Measurements from ENCODE around the gene FKBP5. TPM values are rescaled to one million over a fixed set of nuclear protein-coding genes. Genes with fewer than 3 reads are reported as not detected.

The FKBP5 gene
- total RNA-seq, 1 donor from 2014 or later: 9.7 TPM

DNA sequence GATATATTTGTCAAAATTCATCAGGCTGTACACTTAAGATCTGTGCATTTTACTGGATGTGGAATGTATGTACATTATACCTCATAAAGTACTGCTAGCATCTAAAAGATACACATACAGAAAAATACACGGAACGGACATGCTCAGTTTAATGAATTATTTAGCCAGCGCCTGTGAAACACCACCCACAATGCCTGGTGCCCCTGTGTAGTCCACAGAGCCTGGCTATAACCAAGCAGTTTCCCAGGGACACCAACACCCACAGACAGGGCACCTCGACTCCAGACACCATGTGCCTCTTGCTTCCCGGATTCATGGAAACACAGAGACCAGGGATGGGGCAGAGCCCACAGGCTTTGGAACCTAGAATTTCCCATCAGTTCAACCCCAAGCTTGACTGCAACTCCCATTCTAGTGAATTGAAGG lies 30.7 kb upstream of the FKBP5 start:
- no peaks in the 10 kb centered on the region for H3K36me3 ChIP-seq (ENCODE audit: control insufficient read depth, insufficient read depth, low read length)
- TF ChIP-seq, protein P1, sequence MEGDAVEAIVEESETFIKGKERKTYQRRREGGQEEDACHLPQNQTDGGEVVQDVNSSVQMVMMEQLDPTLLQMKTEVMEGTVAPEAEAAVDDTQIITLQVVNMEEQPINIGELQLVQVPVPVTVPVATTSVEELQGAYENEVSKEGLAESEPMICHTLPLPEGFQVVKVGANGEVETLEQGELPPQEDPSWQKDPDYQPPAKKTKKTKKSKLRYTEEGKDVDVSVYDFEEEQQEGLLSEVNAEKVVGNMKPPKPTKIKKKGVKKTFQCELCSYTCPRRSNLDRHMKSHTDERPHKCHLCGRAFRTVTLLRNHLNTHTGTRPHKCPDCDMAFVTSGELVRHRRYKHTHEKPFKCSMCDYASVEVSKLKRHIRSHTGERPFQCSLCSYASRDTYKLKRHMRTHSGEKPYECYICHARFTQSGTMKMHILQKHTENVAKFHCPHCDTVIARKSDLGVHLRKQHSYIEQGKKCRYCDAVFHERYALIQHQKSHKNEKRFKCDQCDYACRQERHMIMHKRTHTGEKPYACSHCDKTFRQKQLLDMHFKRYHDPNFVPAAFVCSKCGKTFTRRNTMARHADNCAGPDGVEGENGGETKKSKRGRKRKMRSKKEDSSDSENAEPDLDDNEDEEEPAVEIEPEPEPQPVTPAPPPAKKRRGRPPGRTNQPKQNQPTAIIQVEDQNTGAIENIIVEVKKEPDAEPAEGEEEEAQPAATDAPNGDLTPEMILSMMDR (IDR thresholded peaks at IDR 0.05; ENCODE audit: insufficient read depth, low read length, poor library complexity, severe bottlenecking): no peak
- no peaks in the 10 kb centered on the region for H3K27me3 ChIP-seq (ENCODE audit: control insufficient read depth, insufficient read depth, low read length)
- H3K4me3 ChIP-seq (ENCODE audit: low read depth, low read length): no peak overlapping the region
- no peak for DNase-seq (ENCODE audit: low read depth)

DNA sequence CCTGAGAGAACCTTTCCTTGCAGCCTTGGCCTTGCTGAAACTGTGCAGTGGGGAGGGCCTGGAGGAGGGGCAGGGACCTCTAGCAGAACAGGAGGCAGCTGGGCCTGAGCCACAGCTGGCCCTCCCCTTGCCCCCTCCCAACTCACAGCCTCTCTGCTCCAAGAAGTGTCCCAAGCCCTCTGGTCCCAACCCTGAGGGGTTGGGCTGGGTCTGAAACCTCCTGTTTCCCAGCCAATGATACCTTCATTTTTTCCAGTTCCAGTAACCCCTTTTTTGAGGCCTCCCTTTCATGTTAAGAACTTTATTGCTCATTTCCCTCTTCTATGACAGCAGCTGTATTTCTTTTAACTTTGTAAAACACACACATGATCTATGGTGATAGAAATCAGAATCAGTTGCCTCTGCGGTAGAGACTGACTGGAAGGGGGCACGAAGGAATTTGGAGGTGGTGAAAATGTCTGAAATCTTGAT lies 30.2 kb upstream of the FKBP5 start:
- no peaks in the 10 kb centered on the region for H3K27me3 ChIP-seq (ENCODE audit: control insufficient read depth, insufficient read depth, low read length)
- no peaks in the 10 kb centered on the region for H3K36me3 ChIP-seq (ENCODE audit: control insufficient read depth, insufficient read depth, low read length)
- TF ChIP-seq, protein P1 (IDR thresholded peaks at IDR 0.05; ENCODE audit: insufficient read depth, low read length, poor library complexity, severe bottlenecking): no peak
- DNase-seq (ENCODE audit: low read depth): no peak
- no peak overlapping the region for H3K4me3 ChIP-seq (ENCODE audit: low read depth, low read length)

DNA sequence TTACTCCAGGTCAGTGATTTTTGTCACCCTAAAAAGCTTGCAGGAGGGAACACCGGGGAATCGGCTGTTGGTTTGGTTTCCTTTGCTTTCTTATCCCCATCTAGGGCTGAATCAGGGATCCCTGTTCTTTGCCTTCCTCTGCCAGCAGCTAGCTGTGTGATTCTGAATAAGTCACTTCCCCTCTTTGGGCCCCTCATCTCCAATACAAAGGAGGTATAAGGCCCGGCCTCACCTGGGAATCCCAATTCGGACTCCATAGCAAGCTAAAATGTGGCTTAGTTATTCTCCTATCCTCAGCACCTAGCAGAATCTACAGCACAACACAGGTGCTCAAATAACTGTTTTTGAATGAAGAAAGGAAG lies 29.6 kb upstream of the FKBP5 start:
- H3K27me3 ChIP-seq (ENCODE audit: control insufficient read depth, insufficient read depth, low read length): no peaks in the 10 kb centered on the region
- TF ChIP-seq, protein P1 (IDR thresholded peaks at IDR 0.05; ENCODE audit: insufficient read depth, low read length, poor library complexity, severe bottlenecking): no peak
- no peaks in the 10 kb centered on the region for H3K36me3 ChIP-seq (ENCODE audit: control insufficient read depth, insufficient read depth, low read length)
- DNase-seq (ENCODE audit: low read depth): no peak
- H3K4me3 ChIP-seq (ENCODE audit: low read depth, low read length): no peak overlapping the region

DNA sequence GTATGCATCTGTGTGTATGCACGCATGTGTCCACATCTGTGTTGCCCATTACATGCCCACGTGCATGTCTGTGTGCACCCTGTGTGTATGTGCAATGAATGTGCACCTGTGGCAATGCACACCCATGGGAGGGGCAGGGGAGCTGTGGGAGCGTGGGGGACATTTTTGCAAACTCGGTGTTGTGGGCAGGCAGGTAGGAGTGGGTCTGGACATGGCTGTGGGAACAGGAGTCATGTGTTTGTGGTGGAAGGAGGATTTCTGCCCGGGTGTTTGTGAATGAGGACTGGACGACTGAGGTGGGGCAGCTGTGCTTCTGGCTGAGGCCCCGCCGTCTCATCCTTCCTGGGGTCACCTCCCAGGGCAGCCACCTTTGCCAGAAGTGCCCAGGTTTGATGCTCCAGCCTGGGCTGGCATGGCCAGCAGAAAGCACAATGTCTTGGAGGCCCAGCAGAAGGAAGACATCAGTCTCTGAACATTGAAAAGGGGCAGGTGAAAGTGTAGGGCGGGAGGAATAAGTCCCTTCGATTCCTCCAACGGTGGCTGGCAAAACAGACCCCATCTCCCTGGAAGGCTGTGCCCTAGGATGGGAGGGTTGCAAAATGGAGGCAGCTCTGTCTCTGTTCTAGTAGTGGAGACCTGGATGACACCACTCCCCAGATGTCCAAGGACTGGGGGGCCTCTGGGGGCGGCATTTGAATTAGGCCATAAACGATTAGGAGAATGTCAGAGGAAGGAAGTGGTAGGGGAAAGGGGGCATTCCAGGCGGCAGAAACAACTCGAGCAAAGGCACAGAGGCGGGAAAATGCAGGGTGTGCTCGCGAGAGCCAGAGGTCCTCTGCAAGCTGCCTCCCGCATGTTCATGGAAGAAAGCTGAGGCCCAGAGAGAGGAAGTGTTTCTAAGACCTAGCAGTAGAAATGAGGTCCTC lies 29.0 kb upstream of the FKBP5 start:
- TF ChIP-seq, protein P1 (IDR thresholded peaks at IDR 0.05; ENCODE audit: insufficient read depth, low read length, poor library complexity, severe bottlenecking): no peak
- no peaks in the 10 kb centered on the region for H3K27me3 ChIP-seq (ENCODE audit: control insufficient read depth, insufficient read depth, low read length)
- DNase-seq (ENCODE audit: low read depth): no peak
- no peak overlapping the region for H3K4me3 ChIP-seq (ENCODE audit: low read depth, low read length)
- H3K36me3 ChIP-seq (ENCODE audit: control insufficient read depth, insufficient read depth, low read length): no peaks in the 10 kb centered on the region

DNA sequence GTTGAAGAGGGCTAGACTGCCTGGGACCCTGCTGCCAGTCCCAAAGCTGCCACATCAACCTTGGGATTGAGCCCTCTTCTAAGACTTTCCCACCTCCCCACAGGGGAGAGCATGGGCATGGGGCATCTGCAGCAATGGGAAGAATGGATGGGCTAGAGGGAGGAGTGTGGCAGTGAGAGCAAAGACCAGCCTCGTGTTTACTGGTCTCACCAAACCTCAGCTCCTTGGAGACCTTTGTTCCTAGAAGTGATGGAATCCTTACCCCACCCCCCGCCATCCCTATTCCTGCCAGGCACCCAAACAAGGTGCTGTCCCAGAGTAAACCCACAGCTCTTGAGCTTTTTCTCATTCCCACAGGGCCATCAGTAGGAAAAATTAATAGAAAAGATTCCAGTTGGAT lies 28.1 kb upstream of the FKBP5 start:
- Histone ChIP-seq H3K36me3 (ENCODE audit: control insufficient read depth, insufficient read depth, low read length) (no peaks in the 10 kb centered on the region), H3K27me3 (ENCODE audit: control insufficient read depth, insufficient read depth, low read length) (no peaks in the 10 kb centered on the region), H3K4me3 (ENCODE audit: low read depth, low read length) (no peak overlapping the region)
- DNase-seq (ENCODE audit: low read depth): no peak
- TF ChIP-seq, protein P1 (IDR thresholded peaks at IDR 0.05; ENCODE audit: insufficient read depth, low read length, poor library complexity, severe bottlenecking): no peak

Measured in kidney epithelial cell (primary cell).